Osteocyte (in vitro differentiated cells): ENCODE results near the gene VOPP1. TPM values are rescaled to one million over a fixed set of nuclear protein-coding genes. Genes with fewer than 3 reads are reported as not detected.

Source experiments
- DNase-seq: peaks from one replicate; pipeline ENCODE4 v3.0.0; 2021; ENCODE audit warnings: mixed read lengths; ENCODE audit not compliant: unreplicated experiment; ENCODE audit errors: extremely low spot score
- H3K27ac Mint-ChIP-seq: one replicate; pipeline ENCODE4 v1.8.0; 2021; ENCODE audit warnings: mild to moderate bottlenecking, mixed read lengths; ENCODE audit not compliant: unreplicated experiment
- H3K27me3 Mint-ChIP-seq: one replicate; pipeline ENCODE4 v1.8.0; 2021; ENCODE audit warnings: mixed read lengths; ENCODE audit not compliant: unreplicated experiment
- H3K36me3 Mint-ChIP-seq: one replicate; pipeline ENCODE4 v1.8.0; 2021; ENCODE audit warnings: mixed read lengths; ENCODE audit not compliant: unreplicated experiment
- H3K4me1 Mint-ChIP-seq: one replicate; pipeline ENCODE4 v1.8.0; 2021; ENCODE audit warnings: mixed read lengths; ENCODE audit not compliant: unreplicated experiment
- H3K4me3 Mint-ChIP-seq: one replicate; pipeline ENCODE4 v1.8.0; 2021; ENCODE audit warnings: mild to moderate bottlenecking, moderate library complexity, mixed read lengths; ENCODE audit not compliant: unreplicated experiment
- H3K9me3 Mint-ChIP-seq: one replicate; pipeline ENCODE4 v1.8.0; 2021; ENCODE audit warnings: mixed read lengths; ENCODE audit not compliant: unreplicated experiment
- total RNA-seq: library from RNA; stranded (reverse); gene quantifications from 2 replicates; pipeline ENCODE4 v1.2.1, GENCODE V29; 2021
- TF ChIP-seq, protein P1 (sequence below): fragments of 200-600 bp; sonication (generic); IDR thresholded peaks from 2 replicates; pipeline ENCODE4 v1.5.0; 2021; ENCODE audit warnings: antibody characterized with exemption, mild to moderate bottlenecking, moderate library complexity

The VOPP1 gene
- total RNA-seq, 1 donor from 2014 or later, result 86.6 TPM

DNA sequence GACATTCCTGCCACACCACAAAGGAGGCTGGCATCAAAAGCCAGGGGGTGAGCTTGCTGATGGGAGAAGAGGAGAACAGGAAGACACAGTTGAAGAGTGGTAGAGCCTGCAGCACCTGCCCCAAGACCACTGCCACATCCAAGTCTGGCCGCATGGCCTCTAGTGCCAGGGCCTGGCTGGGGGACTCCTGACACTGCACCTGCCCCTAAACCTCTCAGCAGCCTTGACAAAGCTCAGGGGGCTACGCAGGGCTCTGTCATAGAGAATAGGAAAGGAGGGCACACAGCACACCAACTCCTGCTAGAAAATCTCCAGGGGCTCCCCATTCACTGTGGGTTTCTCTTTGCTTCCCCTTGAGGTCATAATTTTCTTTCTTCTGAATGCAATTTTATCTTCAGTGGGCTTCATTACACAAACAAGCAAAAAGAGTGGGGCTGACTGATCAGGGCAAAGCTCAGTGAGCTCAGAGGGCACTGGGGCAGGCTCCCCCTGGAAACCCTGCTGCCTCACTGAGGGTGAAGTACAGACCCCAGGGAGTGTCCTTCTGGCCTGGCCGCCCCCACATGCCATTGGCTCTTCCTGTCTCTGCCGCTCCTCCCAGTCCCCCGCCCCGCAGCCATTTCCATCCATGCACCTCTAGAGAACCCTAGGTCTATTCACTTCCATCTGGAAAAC, 37.2 kb downstream of the VOPP1 start:
- Mint-ChIP-seq H3K36me3 (no peaks in the 10 kb centered on the region), H3K4me3 (no peak overlapping the region), H3K27me3 (no peaks in the 10 kb centered on the region), H3K9me3 (no peaks in the 10 kb centered on the region), H3K27ac (peak overlapping the region; percentile 94), H3K4me1 (peaks cover 68% of the 10 kb centered on the region)
- TF ChIP-seq, protein P1, sequence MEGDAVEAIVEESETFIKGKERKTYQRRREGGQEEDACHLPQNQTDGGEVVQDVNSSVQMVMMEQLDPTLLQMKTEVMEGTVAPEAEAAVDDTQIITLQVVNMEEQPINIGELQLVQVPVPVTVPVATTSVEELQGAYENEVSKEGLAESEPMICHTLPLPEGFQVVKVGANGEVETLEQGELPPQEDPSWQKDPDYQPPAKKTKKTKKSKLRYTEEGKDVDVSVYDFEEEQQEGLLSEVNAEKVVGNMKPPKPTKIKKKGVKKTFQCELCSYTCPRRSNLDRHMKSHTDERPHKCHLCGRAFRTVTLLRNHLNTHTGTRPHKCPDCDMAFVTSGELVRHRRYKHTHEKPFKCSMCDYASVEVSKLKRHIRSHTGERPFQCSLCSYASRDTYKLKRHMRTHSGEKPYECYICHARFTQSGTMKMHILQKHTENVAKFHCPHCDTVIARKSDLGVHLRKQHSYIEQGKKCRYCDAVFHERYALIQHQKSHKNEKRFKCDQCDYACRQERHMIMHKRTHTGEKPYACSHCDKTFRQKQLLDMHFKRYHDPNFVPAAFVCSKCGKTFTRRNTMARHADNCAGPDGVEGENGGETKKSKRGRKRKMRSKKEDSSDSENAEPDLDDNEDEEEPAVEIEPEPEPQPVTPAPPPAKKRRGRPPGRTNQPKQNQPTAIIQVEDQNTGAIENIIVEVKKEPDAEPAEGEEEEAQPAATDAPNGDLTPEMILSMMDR, result no peak
- DNase-seq, result no peak

DNA sequence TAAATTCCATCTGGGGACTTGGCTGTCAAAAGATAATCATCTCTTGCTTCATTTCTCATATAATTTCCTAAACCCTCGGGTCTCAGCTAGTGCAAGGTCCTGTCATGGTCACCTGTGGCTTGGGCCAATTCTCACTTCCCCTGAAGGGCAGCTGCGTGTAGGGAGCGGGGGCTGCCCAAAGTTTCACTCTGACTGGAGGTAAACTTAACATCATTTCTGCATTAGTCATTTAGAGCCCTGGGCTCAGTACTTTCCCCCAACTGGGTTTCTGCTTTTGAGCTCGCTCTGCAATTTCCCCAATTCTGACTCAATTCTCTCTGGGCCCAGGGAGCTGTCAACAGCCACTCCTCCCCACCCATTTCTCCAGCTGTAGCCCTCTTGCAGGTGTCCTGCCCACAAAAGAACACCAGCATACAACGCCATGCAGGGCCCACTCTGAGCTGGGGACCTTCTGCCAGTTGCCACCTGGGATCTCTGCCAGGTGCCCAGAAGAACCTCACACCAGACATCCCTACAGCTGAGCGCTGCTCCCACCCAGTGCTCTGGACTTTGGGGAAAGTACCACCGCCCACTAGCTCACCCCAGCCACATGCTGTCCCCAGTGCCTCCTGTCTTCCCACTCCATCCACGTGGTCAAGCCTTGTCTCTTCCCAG, 37.9 kb downstream of the VOPP1 start:
- peaks cover 66% of the 10 kb centered on the region for H3K4me1 Mint-ChIP-seq
- no peaks in the 10 kb centered on the region for H3K36me3 Mint-ChIP-seq
- H3K27ac Mint-ChIP-seq, result peak overlapping the region; percentile 94
- no peak for DNase-seq
- H3K4me3 Mint-ChIP-seq, result no peak overlapping the region
- no peaks in the 10 kb centered on the region for H3K27me3 Mint-ChIP-seq
- no peaks in the 10 kb centered on the region for H3K9me3 Mint-ChIP-seq
- TF ChIP-seq, protein P1, result no peak

DNA sequence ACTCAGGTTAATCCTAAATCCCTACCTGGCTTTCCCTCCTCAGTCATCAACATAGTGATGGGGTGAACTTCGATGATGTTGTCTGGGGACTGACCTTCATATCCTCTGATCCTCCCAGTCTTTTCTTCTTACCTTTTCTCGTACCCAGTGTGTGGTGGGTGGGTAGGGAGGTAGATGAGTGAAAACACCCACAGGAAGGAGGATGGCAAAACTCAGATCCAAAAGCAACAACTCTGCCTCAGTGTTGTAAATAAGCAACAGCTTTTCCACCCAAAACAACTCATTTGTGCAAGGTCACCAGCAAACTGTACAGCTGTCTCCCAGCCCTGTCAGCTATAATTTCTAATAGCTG, 38.6 kb downstream of the VOPP1 start:
- Mint-ChIP-seq H3K4me3 (no peak overlapping the region), H3K27ac (peak overlapping the region; percentile 94), H3K27me3 (no peaks in the 10 kb centered on the region), H3K9me3 (no peaks in the 10 kb centered on the region), H3K36me3 (no peaks in the 10 kb centered on the region), H3K4me1 (peaks cover 62% of the 10 kb centered on the region)
- DNase-seq, result no peak
- TF ChIP-seq, protein P1, result no peak

DNA sequence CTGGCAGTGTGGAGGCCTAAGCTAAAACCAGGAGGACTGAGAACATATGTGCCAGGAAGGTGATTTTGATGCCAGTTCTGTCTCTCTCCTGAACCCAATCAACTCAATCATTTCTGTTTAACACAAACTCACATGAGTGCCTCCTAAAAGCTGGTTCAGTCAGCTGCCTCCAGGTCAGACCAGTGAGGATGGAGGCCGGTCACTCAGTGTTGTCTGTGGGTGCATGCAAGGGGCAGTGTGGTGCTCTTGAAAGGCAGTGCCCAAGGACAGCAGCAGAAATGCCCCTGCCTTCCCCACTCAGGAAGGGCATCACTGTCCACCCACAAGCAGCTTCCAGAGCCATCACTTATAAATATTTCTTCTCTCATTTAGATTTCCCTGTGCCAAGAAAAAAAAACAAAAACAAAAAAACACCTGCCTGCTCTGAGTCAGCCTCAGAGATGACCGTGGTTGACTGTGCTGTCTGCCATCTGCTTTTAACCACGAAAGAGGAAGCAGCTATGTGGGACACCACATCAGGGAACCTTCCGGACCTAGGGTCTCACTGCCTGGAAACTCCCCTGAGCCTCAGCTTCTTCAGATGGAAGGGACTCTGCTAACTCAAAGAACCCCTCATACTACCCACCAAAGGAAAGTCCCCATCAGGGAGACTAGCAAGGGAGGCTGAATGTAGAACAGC, 39.1 kb downstream of the VOPP1 start:
- Mint-ChIP-seq H3K4me3 (no peak overlapping the region), H3K4me1 (peaks cover 57% of the 10 kb centered on the region), H3K27ac (peak overlapping the region; percentile 80), H3K36me3 (no peaks in the 10 kb centered on the region), H3K9me3 (no peaks in the 10 kb centered on the region), H3K27me3 (no peaks in the 10 kb centered on the region)
- no peak for DNase-seq
- TF ChIP-seq, protein P1, result no peak
